Stimulated activated effector memory CD8-positive, alpha-beta T cell treated with anti-CD3 and anti-CD28 coated beads, Interleukin-12 subunit alpha, Interleukin-12 subunit beta, amount 100 ng/mL, for 72 hours (primary cell): ENCODE measurements around the gene MAD1L1.
"Not testable (repeated sequence)": the region's sequence is repeated elsewhere in the genome, so short reads cannot be mapped to it uniquely, and the experiment has no call there.

Source experiments
- ATAC-seq: fragments of 150-1000 bp; cut with Tn5 transposase; 2 replicates; pipeline ENCODE4 v1.10.0; 2021
- DNase-seq, 2 donors: peaks; one replicate each; pipeline ENCODE4 v3.0.0; 2021 to 2022; ENCODE audit warnings: low spot score in 2 of 2
- H3K27ac Mint-ChIP-seq: one replicate; pipeline ENCODE4 v1.8.0; 2022; ENCODE audit warnings: mild to moderate bottlenecking, mixed read lengths
- H3K36me3 Mint-ChIP-seq: one replicate; pipeline ENCODE4 v1.8.0; 2022; ENCODE audit warnings: mild to moderate bottlenecking, mixed read lengths
- H3K4me1 Mint-ChIP-seq: one replicate; pipeline ENCODE4 v1.8.0; 2022; ENCODE audit warnings: mixed read lengths
- H3K4me3 Mint-ChIP-seq: one replicate; pipeline ENCODE4 v1.8.0; 2022; ENCODE audit warnings: mild to moderate bottlenecking, mixed read lengths
- H3K9me3 Mint-ChIP-seq: one replicate; pipeline ENCODE4 v1.8.0; 2022; ENCODE audit warnings: mixed read lengths

Gene MAD1L1

DNA sequence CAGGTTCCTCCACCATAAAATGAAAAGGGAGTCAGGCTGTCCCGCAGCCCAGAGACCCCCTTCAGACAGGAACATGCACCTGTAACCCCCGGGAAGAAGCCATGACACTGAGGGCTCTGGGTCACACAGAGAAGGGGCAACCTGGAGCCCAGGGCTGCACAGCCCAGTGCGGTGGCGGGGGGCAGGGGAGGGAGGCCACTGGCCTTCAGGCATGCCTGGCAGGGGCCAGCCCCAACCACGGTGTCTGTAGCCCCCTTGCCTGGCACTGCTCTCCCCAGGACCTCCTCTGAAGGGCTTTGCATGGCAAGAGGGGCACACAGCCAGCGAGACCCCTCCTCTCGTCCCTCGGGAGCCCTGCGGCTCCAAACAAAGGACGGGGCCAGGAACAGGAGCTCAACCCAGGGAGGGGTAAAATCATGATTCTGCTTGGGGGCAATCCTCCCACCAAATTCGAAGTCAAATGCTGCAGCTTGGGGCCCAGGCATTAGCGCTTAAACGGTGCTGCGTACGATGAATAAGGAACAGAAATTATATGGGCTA is 235.1 kb downstream of the MAD1L1 start:
- peaks cover 22% of the 10 kb centered on the region for H3K4me1 Mint-ChIP-seq
- DNase-seq: no peak
- H3K36me3 Mint-ChIP-seq: no peaks in the 10 kb centered on the region
- H3K4me3 Mint-ChIP-seq: no peak overlapping the region
- H3K27ac Mint-ChIP-seq: no peak overlapping the region
- no peak for ATAC-seq
- H3K9me3 Mint-ChIP-seq: no peaks in the 10 kb centered on the region

DNA sequence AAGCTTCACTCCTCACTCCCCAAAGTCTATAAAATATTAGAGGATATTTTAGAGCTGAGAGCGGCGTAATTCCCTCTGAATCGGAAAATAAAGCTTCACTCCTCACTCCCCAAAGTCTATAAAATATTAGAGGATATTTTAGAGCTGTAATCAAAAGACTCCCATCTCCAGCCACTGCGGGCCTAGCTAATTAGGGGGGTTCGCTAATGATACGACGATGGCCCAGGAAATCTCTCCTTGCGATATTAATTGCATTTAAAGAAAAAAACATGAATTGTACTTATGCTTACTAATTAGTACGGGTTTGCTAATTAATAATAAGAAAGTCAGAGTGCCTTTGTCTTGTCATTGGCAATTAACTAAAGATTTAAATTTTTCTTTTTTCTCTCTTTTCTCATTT is 235.9 kb downstream of the MAD1L1 start:
- ATAC-seq (no peak), DNase-seq (no peak)
- H3K4me1 Mint-ChIP-seq: peaks cover 22% of the 10 kb centered on the region
- H3K27ac Mint-ChIP-seq: no peak overlapping the region
- H3K9me3 Mint-ChIP-seq: no peaks in the 10 kb centered on the region
- no peaks in the 10 kb centered on the region for H3K36me3 Mint-ChIP-seq
- no peak overlapping the region for H3K4me3 Mint-ChIP-seq

DNA sequence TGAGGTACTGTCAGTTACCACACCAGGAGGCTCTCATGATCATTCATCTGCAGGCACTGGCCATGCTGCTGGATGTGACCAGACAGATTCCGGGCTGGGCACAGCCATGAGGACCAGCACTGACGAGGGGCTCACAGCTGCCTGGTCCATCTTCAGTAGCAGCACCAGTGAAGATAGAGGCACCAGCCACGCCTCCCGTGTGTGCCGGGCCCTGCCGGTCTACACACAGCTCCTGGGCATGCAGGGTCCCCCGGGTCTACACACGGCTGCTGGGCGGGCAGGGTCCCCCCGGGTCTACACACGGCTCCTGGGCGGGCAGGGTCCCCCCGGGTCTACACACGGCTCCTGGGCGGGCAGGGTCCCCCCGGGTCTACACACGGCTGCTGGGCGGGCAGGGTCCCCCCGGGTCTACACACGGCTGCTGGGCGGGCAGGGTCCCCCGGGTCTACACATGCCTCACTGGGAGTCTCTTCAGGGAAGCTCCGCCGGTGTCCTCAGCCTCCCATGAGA is 236.8 kb downstream of the MAD1L1 start:
- not testable (repeated sequence) for H3K36me3 Mint-ChIP-seq, H3K27ac Mint-ChIP-seq, DNase-seq, ATAC-seq, H3K4me3 Mint-ChIP-seq, H3K9me3 Mint-ChIP-seq
- H3K4me1 Mint-ChIP-seq: peaks cover 21% of the 10 kb centered on the region

DNA sequence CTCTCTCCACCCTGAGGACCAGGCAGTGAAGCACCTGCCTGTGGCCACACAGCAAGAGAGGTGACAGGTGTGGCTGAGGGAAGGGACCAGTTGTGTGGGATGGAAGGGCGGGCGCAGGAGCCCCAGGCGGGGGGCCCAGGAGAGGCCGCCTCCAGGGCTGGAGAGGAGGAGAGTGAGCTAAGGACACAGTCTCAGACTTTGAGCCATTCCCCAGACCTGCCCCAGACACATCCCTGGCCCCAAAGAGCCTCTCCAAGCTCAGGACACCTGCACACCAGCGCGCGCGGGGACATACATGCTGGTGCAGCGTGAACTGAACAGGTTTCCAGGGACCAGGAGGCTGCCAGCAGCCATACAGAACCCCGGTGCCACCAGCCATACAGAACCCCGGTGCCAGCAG is 237.3 kb downstream of the MAD1L1 start:
- Mint-ChIP-seq H3K4me1 (peaks cover 16% of the 10 kb centered on the region), H3K9me3 (no peaks in the 10 kb centered on the region), H3K36me3 (no peaks in the 10 kb centered on the region), H3K4me3 (no peak overlapping the region), H3K27ac (no peak overlapping the region)
- ATAC-seq: no peak
- no peak for DNase-seq

DNA sequence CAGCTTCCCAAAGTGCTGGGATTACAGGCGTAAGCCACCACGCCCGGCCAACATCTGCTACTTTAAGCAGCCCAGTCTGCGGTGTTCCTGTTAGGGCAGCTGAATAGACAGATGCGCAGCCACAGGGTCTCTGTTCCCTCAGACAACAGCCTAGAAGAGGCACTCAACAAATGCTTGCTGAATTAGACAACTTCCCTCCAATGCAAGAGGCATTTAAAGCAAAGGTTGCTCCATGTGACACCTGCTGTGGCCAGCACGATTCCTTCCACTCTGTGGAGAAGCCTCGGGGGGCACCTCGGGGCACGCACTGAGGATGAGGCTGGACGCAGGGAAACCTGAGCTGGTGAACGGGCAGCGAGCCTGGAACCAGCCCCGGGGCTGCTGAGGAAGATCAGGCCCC is 237.8 kb downstream of the MAD1L1 start:
- no peaks in the 10 kb centered on the region for H3K9me3 Mint-ChIP-seq
- no peaks in the 10 kb centered on the region for H3K36me3 Mint-ChIP-seq
- H3K27ac Mint-ChIP-seq: no peak overlapping the region
- no peak for ATAC-seq
- no peak overlapping the region for H3K4me3 Mint-ChIP-seq
- peaks cover 11% of the 10 kb centered on the region for H3K4me1 Mint-ChIP-seq
- no peak for DNase-seq

DNA sequence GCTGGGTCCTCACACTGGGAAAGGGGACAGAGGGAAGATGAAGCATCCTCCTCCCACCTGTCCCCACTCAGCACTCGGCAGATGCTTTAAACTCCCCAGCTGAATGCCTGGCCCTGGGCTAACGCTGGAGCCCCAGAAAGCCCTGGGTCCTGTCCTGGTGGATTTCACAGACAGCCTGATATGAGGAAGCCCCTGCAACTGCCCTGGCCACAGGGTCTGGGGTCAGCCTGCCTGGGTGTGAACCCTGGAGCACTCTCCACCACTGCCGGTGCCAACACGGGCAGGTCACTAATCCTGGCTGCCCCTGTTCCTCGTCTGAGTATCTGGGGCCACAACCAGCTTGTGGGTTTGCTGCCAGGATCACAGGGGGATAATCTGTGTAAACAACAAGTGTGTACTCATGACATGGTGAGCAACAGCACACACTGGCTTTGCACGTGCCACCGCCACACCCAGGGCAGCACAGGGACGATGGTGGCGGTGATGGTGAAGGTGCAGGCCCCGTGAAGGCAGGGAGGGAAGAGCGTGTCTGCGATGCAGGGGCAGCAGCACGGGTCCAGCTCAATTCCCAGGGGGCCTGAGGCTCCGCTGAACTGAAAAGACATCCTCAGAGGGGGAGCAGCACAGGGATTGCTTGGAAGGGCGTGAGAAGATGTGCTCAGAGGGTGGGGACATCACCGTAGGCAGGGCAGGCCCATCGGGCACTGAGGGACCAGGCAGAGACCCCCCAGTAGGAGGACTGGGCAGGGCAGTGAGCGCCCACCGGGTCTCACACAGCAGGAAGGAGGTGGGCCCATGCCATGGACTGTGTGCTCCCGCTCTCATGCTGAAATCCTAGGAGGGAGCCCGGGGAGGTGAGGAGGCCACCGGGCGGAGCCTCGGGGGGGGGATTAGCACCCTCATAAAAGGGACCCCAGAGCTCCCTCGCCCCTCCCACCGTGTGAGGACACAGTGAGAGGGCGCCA is 238.7 kb downstream of the MAD1L1 start:
- no peaks in the 10 kb centered on the region for H3K36me3 Mint-ChIP-seq
- no peak overlapping the region for H3K4me3 Mint-ChIP-seq
- H3K27ac Mint-ChIP-seq: peak overlapping the region; percentile 52
- H3K4me1 Mint-ChIP-seq: peaks cover 6% of the 10 kb centered on the region
- no peak for ATAC-seq
- no peak for DNase-seq
- no peaks in the 10 kb centered on the region for H3K9me3 Mint-ChIP-seq

DNA sequence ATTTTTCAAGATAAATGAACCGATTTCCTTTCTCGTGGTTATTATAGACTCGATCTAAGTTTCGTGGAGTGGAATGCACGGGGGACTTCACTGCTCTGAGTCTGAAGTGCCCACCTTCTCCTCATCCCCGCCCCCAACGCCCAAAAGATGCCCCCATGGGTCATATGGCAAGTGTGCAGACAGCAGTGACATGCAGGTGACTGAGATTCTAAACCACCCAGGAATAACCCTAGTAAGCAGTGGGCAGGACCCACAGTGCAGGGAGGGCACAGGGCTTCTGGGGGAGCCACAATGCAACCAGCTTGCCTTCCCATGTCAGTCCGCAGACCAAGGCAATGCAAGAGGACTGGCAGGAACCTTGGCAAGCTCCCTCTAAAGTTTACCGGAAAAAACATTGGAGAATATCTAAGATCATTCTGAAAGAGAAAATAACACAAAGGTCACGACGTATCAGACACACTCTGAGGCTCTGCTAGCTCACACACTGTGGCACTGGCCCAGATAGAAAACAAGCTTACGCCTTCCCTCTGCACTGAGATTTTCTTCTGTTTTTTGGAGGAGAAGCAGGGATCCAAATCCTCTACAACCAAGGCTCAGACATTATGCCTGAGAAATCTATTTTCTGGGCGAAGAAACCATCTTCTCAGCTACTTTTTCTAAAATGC is 239.6 kb downstream of the MAD1L1 start:
- peak overlapping the region; percentile 52 for H3K27ac Mint-ChIP-seq

DNA sequence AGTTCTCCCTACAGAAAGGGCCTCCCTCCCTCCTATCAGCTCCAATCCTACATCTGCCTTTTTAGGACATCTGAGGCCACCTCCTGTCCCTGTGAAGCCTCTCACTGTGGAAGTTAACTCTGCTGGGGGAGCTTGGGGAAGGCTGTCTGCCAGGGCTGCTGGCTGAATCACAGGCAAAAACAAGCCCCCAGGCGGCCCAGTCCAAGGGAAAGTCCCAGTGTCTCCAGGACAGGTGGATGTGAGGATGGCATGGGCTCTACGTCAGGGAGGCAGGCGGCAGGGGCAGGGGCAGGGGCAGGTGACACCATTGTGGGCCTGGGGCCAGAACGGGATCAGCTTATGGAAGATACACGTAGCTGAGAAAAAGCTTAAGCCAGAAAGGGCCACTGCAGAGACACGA is 240.2 kb downstream of the MAD1L1 start:
- H3K4me1 Mint-ChIP-seq: peaks cover 19% of the 10 kb centered on the region
- H3K27ac Mint-ChIP-seq: peak overlapping the region; percentile 52
- H3K9me3 Mint-ChIP-seq: no peaks in the 10 kb centered on the region
- no peaks in the 10 kb centered on the region for H3K36me3 Mint-ChIP-seq
- H3K4me3 Mint-ChIP-seq: no peak overlapping the region
- DNase-seq: no peak
- no peak for ATAC-seq

More for the DNA sequence above, 239.6 kb downstream of the MAD1L1 start:
- Mint-ChIP-seq H3K4me1 (peaks cover 13% of the 10 kb centered on the region), H3K9me3 (no peaks in the 10 kb centered on the region), H3K4me3 (no peak overlapping the region), H3K36me3 (no peaks in the 10 kb centered on the region)
- DNase-seq (no peak), ATAC-seq (no peak)

DNA sequence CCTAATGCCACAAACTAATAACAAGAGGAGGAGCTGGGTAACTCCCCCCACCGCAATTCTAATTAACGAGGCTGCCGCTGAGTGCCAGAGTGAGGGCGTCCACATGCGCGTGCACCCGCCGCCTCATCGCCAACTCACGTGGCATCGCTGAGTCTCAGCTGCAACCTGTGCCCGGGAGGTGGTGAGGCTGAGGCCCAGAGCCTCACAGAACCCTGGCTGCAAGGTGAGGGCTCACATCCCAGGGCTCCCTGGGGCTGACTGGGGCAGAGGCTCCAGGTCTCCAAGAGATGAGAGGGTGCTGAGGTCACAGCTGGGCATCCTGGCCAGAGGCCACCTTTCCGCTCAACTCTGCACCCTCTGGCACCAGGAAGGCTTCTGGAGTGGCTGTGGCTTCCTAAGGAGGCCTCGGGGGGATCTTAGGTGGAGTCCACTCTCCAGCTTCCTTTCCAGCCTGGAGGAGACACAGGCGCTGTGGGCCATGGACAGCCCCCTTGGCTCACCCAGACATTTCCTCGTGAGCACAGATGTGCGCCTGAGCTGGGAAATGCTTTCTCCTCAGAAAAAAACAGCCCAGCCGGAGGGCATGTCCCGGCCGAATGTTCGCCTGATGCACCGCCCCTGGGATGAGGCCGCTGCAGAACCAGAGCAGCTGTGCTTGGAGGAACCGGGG is 242.6 kb downstream of the MAD1L1 start:
- Mint-ChIP-seq H3K4me1 (peaks cover 42% of the 10 kb centered on the region), H3K27ac (no peak overlapping the region), H3K36me3 (peaks cover 12% of the 10 kb centered on the region), H3K4me3 (no peak overlapping the region), H3K9me3 (no peaks in the 10 kb centered on the region)
- DNase-seq (no peak), ATAC-seq (no peak)

DNA sequence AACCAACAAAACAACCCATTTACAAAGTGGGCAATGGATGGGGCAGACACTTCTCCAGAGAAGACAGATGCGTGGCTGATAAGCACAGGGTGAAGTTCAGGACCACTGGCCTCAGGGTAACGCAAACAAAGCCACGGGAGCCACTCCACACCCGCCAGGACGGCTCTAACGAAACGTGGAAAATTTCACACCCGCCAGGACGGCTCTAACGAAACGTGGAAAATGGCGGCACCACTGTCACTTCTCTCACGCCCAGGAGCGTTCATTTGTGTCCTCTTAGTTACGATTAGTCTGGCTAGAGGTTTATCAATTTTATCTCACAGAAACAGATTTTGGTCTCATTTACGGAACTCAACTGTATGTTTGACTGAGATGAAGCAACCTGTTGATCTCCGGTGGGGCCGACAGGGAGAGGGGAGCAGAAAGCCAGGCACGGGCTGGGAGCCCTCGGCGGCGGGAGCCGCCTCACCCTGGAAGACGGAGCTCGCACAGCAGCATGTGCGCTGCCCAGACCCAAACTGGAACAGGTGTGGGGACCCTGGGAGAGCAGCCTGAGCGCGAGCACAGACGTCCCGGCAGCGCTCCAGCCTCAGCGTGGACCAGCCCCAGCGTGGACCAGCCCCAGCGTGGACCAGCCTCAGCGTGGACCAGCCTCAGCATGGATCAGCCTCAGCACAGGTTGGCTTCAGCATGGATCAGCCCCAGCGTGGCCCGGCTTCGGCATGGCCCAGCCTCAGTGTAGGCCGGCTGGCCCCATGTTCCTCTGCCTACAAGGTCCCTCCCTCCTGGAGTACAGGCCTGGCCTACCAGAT is 243.5 kb downstream of the MAD1L1 start:
- Mint-ChIP-seq H3K4me3 (no peak overlapping the region), H3K9me3 (no peaks in the 10 kb centered on the region), H3K27ac (no peak overlapping the region), H3K4me1 (peaks cover 48% of the 10 kb centered on the region), H3K36me3 (peaks cover 12% of the 10 kb centered on the region)
- DNase-seq (no peak), ATAC-seq (no peak)

DNA sequence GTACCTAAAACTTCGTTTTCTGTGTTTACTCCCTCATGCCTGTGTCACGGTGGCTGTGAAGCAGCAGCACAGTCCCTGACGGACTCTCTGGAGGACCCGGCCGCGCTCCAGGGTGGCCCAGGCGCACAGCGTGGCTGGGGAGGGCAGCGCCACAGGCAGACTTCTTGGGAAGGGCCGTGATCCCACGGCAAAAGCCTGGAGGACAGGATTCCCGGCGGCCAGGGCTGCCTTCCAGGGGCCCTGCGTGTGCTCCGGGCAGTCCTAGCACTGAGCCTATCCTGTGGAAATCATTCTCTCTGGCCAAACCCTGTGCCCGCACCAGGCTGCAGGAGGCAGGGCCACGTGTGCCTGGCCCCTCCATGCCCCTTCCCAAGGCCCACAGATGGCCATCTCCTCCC is 244.2 kb downstream of the MAD1L1 start:
- Mint-ChIP-seq H3K36me3 (peaks cover 12% of the 10 kb centered on the region), H3K4me1 (peaks cover 42% of the 10 kb centered on the region), H3K9me3 (no peaks in the 10 kb centered on the region), H3K27ac (no peak overlapping the region), H3K4me3 (no peak overlapping the region)
- DNase-seq (no peak), ATAC-seq (no peak)

DNA sequence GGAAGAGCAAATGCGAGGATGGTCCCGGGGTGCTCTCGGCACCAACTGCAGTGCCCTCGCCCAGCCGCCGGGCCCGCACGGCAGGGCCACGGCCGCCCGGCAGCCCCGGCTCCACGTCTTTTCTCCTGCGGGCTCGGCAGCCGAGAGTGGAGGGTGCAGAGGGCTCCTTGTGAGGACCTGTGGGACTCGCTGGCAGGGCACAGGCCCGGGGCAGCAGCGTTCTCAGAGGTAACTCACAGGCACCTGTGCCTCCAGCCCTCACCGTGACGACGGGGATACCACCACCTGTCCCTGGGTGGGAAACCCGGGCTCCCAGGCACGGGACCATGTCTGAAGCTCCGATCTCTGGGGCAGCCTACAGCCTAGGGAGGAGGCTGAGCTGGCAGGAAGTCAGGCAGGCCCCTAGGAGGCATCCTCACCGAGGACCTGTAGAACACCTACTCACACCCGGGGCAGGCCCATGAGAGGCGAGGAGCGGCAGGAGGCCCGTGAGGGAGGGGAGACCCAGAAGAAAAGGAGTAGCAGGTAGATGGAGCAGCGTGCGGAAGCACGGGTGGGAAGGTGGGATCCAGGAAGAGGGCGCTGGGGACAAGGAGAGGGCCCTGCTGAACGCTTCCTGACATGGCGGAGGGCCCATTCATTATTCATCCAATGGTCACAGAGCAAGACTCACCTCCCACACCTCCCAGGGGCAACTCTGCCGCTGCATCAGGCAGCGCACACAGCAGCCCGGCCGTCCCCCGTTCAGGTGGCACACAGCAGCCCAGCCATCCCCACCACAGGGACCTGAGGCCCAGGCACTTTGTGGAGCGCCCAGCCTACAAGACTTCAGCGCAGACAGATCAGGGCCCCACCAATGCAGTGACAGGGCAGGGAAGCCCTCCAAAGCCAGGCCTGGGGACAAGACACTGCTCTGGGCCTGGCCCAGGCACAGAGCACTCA is 244.9 kb downstream of the MAD1L1 start:
- DNase-seq (no peak), ATAC-seq (no peak)
- H3K9me3 Mint-ChIP-seq: no peaks in the 10 kb centered on the region
- peaks cover 12% of the 10 kb centered on the region for H3K36me3 Mint-ChIP-seq
- H3K4me3 Mint-ChIP-seq: no peak overlapping the region
- H3K27ac Mint-ChIP-seq: peak overlapping the region; percentile 84
- peaks cover 42% of the 10 kb centered on the region for H3K4me1 Mint-ChIP-seq

DNA sequence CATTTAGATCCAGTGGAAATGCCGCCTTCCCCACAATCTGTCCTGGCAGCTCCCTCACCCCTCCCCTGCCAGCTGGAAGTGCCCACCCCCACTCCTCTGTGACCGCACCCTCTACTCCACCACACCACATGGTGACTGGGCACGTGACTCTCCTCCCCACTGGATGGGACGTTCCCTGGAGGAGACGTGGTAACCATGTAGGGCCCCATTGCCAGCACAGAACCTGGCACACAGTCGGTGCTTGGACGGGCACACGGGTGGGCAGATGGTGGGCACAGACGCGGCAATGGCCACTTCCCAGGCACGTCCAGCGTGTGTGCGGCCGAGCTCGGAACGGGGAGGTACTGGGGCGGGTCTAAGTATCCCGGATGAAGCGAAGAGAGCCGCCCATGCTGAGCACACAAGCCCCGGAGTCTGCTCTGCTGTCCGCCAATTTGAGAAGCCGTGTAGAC is 245.6 kb downstream of the MAD1L1 start:
- H3K9me3 Mint-ChIP-seq: no peaks in the 10 kb centered on the region
- H3K27ac Mint-ChIP-seq: peak overlapping the region; percentile 84
- ATAC-seq: peak; percentile 34
- H3K4me3 Mint-ChIP-seq: peak overlapping the region; percentile 27
- H3K36me3 Mint-ChIP-seq: peaks cover 12% of the 10 kb centered on the region
- H3K4me1 Mint-ChIP-seq: peaks cover 42% of the 10 kb centered on the region
- DNase-seq: no peak
